CD4-positive, alpha-beta T cell treated with Interleukin-21 for 1 hour (primary cell): ENCODE measurements around the gene IL11.
A peak's percentile ranks its signal among the peaks of the same experiment; 100 is the strongest.
"Not testable (repeated sequence)": the region's sequence is repeated elsewhere in the genome, so short reads cannot be mapped to it uniquely, and the experiment has no call there.

Experiments
- DNase-seq: peaks from one replicate; pipeline ENCODE4 v3.0.0-alpha.2; 2020

Gene IL11

GRCh38 chr19:55348317-55349034 is 21.8 kb downstream of the IL11 start:
- DNase-seq = no peak

GRCh38 chr19:55347442-55348009 is 22.7 kb downstream of the IL11 start:
- no peak for DNase-seq

- no peak for DNase-seq
Measured at GRCh38 chr19:55346725-55347441, 23.4 kb downstream of the IL11 start.

GRCh38 chr19:55345818-55346724 is 24.2 kb downstream of the IL11 start:
- no peak for DNase-seq

- DNase-seq = no peak
Measured at GRCh38 chr19:55345101-55345817, 25.0 kb downstream of the IL11 start.

GRCh38 chr19:55344444-55344843 is 25.8 kb downstream of the IL11 start:
- no peak for DNase-seq

- DNase-seq = no peak
Measured at GRCh38 chr19:55341595-55342531, 28.4 kb downstream of the IL11 start.

GRCh38 chr19:55341171-55341588 is 29.1 kb downstream of the IL11 start:
- peak; percentile 64 for DNase-seq

GRCh38 chr19:55340784-55341147 is 29.5 kb downstream of the IL11 start:
- no peak for DNase-seq

GRCh38 chr19:55339889-55340783 is 30.1 kb downstream of the IL11 start:
- peak; percentile 45 for DNase-seq

GRCh38 chr19:55339105-55339888 is 31.0 kb downstream of the IL11 start, which contains the start of gene KMT5C:
Gene KMT5C (plus strand): TSS chr19:55339876. CDS start chr19:55341937, 2,061 bp downstream.
- peak; percentile 100 for DNase-seq

- DNase-seq = no peak
Measured at GRCh38 chr19:55336101-55336500, 34.2 kb downstream of the IL11 start.

GRCh38 chr19:55333870-55334269 is 36.4 kb downstream of the IL11 start:
- DNase-seq = no peak

- DNase-seq = not testable (repeated sequence)
Measured at GRCh38 chr19:55329791-55330190, 40.5 kb downstream of the IL11 start.

GRCh38 chr19:55328774-55329318 is 41.4 kb downstream of the IL11 start:
- DNase-seq = peak; percentile 31

GRCh38 chr19:55325172-55325571 is 45.1 kb downstream of the IL11 start, which contains the start of gene TMEM150B:
Gene TMEM150B (minus strand): TSS chr19:55325341. CDS start chr19:55321036, 4,305 bp downstream.
- no peak for DNase-seq

GRCh38 chr19:55324662-55325061 is 45.6 kb downstream of the IL11 start:
- no peak for DNase-seq

GRCh38 chr19:55322204-55322885 is 47.9 kb downstream of the IL11 start:
- DNase-seq = no peak
